ENCODE measurements around the gene SMPDL3B. TPM values are rescaled to one million over a fixed set of nuclear protein-coding genes. Genes with fewer than 3 reads are reported as not detected.
A peak's percentile ranks its signal among the peaks of the same experiment; 100 is the strongest.

Gene SMPDL3B
- total RNA-seq, 1 experiment from 2014 or later = 0.68 TPM

GRCh38 chr1:27938488-27938887 lies 3.7 kb downstream of the SMPDL3B start:
- no peak for DNase-seq (ENCODE audit: low spot score)
- in situ Hi-C loops (cut with HindIII; ENCODE audit: low sequenced_read_pairs) = no loop called here

- DNase-seq (ENCODE audit: low spot score) = no peak
- in situ Hi-C loops (cut with HindIII; ENCODE audit: low sequenced_read_pairs) = no loop called here
These were observed 5.5 kb downstream of the SMPDL3B start for GRCh38 chr1:27940297-27940696.

GRCh38 chr1:27940870-27941560 lies 6.2 kb downstream of the SMPDL3B start:
- no peak for DNase-seq (ENCODE audit: low spot score)
- in situ Hi-C loops (cut with HindIII; ENCODE audit: low sequenced_read_pairs) = no loop called here

GRCh38 chr1:27941671-27942540 lies 7.1 kb downstream of the SMPDL3B start:
- DNase-seq (ENCODE audit: low spot score) = no peak
- in situ Hi-C loops (cut with HindIII; ENCODE audit: low sequenced_read_pairs) = no loop called here

GRCh38 chr1:27945020-27945419 lies 10.2 kb downstream of the SMPDL3B start:
- in situ Hi-C loops (cut with HindIII; ENCODE audit: low sequenced_read_pairs) = no loop called here
- DNase-seq (ENCODE audit: low spot score) = no peak

GRCh38 chr1:27949027-27949426 lies 14.2 kb downstream of the SMPDL3B start:
- DNase-seq (ENCODE audit: low spot score) = no peak
- in situ Hi-C loops (cut with HindIII; ENCODE audit: low sequenced_read_pairs) = no loop called here

- no peak for DNase-seq (ENCODE audit: low spot score)
- in situ Hi-C loops (cut with HindIII; ENCODE audit: low sequenced_read_pairs) = no loop called here
These were observed 16.6 kb downstream of the SMPDL3B start for GRCh38 chr1:27951396-27951795.

GRCh38 chr1:27952147-27952546 lies 17.3 kb downstream of the SMPDL3B start:
- in situ Hi-C loops (cut with HindIII; ENCODE audit: low sequenced_read_pairs) = no loop called here
- no peak for DNase-seq (ENCODE audit: low spot score)

- in situ Hi-C loops (cut with HindIII; ENCODE audit: low sequenced_read_pairs) = no loop called here
- no peak for DNase-seq (ENCODE audit: low spot score)
These were observed 19.4 kb downstream of the SMPDL3B start for GRCh38 chr1:27954186-27954585.

- in situ Hi-C loops (cut with HindIII; ENCODE audit: low sequenced_read_pairs) = no loop called here
- DNase-seq (ENCODE audit: low spot score) = no peak
These were observed 20.3 kb downstream of the SMPDL3B start for GRCh38 chr1:27955076-27955475.

GRCh38 chr1:27956761-27957160 lies 22.0 kb downstream of the SMPDL3B start:
- no peak for DNase-seq (ENCODE audit: low spot score)
- in situ Hi-C loops (cut with HindIII; ENCODE audit: low sequenced_read_pairs) = no loop called here

GRCh38 chr1:27957655-27958054 lies 22.9 kb downstream of the SMPDL3B start:
- in situ Hi-C loops (cut with HindIII; ENCODE audit: low sequenced_read_pairs) = no loop called here
- DNase-seq (ENCODE audit: low spot score) = no peak

- in situ Hi-C loops (cut with HindIII; ENCODE audit: low sequenced_read_pairs) = no loop called here
- no peak for DNase-seq (ENCODE audit: low spot score)
These were observed 23.7 kb downstream of the SMPDL3B start for GRCh38 chr1:27958513-27958912.

- DNase-seq (ENCODE audit: low spot score) = peak; percentile 79
- in situ Hi-C loops (cut with HindIII; ENCODE audit: low sequenced_read_pairs) = no loop called here
These were observed 25.2 kb downstream of the SMPDL3B start, which contains the start of gene XKR8 for GRCh38 chr1:27959792-27960603. XKR8 (plus strand) TSS chr1:27959973; CDS start chr1:27960070, 97 bp downstream.

GRCh38 chr1:27960762-27961645 lies 26.2 kb downstream of the SMPDL3B start:
- in situ Hi-C loops (cut with HindIII; ENCODE audit: low sequenced_read_pairs) = no loop called here
- peak; percentile 34 for DNase-seq (ENCODE audit: low spot score)

- in situ Hi-C loops (cut with HindIII; ENCODE audit: low sequenced_read_pairs) = no loop called here
- no peak for DNase-seq (ENCODE audit: low spot score)
These were observed 26.9 kb downstream of the SMPDL3B start for GRCh38 chr1:27961646-27962221.

- in situ Hi-C loops (cut with HindIII; ENCODE audit: low sequenced_read_pairs) = no loop called here
- no peak for DNase-seq (ENCODE audit: low spot score)
These were observed 28.6 kb downstream of the SMPDL3B start for GRCh38 chr1:27963393-27963792.

- in situ Hi-C loops (cut with HindIII; ENCODE audit: low sequenced_read_pairs) = no loop called here
These were observed 31.8 kb downstream of the SMPDL3B start for GRCh38 chr1:27966402-27967105.

More at GRCh38 chr1:27966402-27967105, 31.8 kb downstream of the SMPDL3B start:
- no peak for DNase-seq (ENCODE audit: low spot score)

Data from G401 (cell line).